Fibroblast of lung (primary cell): ENCODE results near the gene ZNF319.

Experiments
- EZH2 ChIP-seq: IDR thresholded peaks from 2 replicates; pipeline ENCODE4 v1.5.1; 2012; ENCODE audit warnings: low read length, control low read depth, mild to moderate bottlenecking; ENCODE audit errors: missing control alignments
- TF ChIP-seq, protein P1 (sequence below), 2 donors: IDR thresholded peaks in 1 of 2; conservative IDR thresholded peaks in 1 of 2; 1 replicate in 1 of 2; 2 replicates in 1 of 2; pipeline ENCODE4 v1.5.1; 2011 to 2012; ENCODE audit warnings: low read length in 2 of 2, control low read depth in 1 of 2, inconsistent platforms in 1 of 2, low read depth in 1 of 2, mild to moderate bottlenecking in 1 of 2

DNA sequence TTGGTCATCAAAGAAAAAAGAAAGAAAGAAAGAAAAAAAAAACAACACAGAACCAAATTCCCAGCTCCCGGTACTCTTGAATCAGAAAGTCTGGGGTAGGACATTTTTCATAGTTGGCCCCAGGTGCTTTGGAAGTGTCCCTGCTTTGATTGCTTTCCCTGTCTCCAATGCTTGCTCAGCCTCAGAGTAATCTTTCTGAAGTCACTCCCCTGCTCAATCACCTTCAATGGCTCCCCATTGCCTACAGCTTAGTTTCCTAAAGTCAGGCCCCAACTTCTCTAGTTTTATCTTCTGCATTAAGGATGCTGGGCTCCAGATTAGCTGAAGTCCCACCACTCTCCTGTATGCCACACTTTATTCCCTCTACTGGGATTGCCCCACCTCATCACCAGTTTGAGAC lies 46.6 kb downstream of the ZNF319 start:
- no peak for TF ChIP-seq EZH2
- TF ChIP-seq, protein P1, sequence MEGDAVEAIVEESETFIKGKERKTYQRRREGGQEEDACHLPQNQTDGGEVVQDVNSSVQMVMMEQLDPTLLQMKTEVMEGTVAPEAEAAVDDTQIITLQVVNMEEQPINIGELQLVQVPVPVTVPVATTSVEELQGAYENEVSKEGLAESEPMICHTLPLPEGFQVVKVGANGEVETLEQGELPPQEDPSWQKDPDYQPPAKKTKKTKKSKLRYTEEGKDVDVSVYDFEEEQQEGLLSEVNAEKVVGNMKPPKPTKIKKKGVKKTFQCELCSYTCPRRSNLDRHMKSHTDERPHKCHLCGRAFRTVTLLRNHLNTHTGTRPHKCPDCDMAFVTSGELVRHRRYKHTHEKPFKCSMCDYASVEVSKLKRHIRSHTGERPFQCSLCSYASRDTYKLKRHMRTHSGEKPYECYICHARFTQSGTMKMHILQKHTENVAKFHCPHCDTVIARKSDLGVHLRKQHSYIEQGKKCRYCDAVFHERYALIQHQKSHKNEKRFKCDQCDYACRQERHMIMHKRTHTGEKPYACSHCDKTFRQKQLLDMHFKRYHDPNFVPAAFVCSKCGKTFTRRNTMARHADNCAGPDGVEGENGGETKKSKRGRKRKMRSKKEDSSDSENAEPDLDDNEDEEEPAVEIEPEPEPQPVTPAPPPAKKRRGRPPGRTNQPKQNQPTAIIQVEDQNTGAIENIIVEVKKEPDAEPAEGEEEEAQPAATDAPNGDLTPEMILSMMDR (conservative IDR thresholded peaks at IDR 0.05 in 1 of 2, IDR thresholded peaks at IDR 0.05 in 1 of 2; ENCODE audit: low read depth in 1 of 2, low read length in 2 of 2) = no peak
